Fibroblast of pulmonary artery (primary cell): ENCODE data around the gene BHLHE40.

Experiments used
- DNase-seq: peaks from one replicate; pipeline ENCODE4 v3.0.0-alpha.2; 2010; ENCODE audit warnings: low read depth
- H3K4me3 ChIP-seq: replicated peaks from 2 replicates; pipeline ENCODE4 v1.5.1; 2011; ENCODE audit warnings: low read depth, mild to moderate bottlenecking, control low read depth, low read length, moderate library complexity
- CTCF ChIP-seq: IDR thresholded peaks from 2 replicates; pipeline ENCODE4 v1.5.1; 2011; ENCODE audit warnings: mild to moderate bottlenecking, control low read depth, low read length, inconsistent platforms; ENCODE audit errors: missing control alignments

BHLHE40 gene

GRCh38 chr3:5002174-5002870 lies 23.1 kb downstream of the BHLHE40 start:
- TF ChIP-seq CTCF = no peak
- no peak overlapping the region for H3K4me3 ChIP-seq
- DNase-seq = no peak

DNA sequence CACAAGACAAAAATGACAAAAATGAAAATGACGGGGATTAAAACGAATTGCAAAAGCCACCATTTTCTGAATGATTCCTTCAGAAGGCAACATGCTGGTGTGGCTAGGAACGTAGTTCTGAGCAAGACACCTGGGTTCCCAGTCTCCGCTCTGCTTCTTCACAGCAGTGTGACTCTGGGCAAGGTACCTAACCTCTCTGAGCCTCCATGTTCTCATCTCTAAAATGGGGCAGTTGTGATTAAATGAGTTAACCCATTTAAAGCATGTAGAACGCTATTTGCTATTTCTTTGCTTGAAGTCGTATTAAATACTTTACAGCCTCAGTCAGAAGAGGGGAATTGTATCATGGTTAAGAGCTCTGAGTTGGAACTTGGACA lies 23.6 kb downstream of the BHLHE40 start:
- H3K4me3 ChIP-seq = no peak overlapping the region
- no peak for TF ChIP-seq CTCF
- DNase-seq = no peak

- H3K4me3 ChIP-seq = no peak overlapping the region
- no peak for DNase-seq
- no peak for TF ChIP-seq CTCF
These were observed 25.3 kb downstream of the BHLHE40 start for GRCh38 chr3:5004319-5005152.

GRCh38 chr3:5005367-5005766 lies 26.1 kb downstream of the BHLHE40 start:
- no peak for TF ChIP-seq CTCF
- no peak overlapping the region for H3K4me3 ChIP-seq
- no peak for DNase-seq

DNA sequence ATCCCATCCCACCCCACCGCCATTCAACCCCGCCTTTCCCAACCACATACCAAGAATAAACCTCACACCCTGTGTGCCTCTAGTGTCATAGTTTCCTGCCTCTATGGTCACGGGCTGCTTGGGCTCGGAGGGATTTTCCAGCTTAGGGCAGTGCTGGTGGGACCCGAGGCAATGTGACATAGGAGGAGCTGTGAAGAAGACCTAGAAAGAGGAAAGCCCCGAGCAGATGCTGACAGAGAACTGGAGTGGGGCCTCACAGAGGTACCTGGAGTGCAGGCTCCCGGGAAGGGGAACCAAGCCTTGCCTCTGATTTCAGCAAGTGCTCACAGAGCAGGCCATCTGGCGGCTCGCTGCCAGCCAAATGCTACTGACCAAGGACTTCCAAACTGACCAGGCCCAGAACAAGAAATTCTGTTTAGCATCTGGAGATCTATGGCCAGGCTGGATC lies 27.5 kb downstream of the BHLHE40 start:
- DNase-seq = no peak
- no peak for TF ChIP-seq CTCF

DNA sequence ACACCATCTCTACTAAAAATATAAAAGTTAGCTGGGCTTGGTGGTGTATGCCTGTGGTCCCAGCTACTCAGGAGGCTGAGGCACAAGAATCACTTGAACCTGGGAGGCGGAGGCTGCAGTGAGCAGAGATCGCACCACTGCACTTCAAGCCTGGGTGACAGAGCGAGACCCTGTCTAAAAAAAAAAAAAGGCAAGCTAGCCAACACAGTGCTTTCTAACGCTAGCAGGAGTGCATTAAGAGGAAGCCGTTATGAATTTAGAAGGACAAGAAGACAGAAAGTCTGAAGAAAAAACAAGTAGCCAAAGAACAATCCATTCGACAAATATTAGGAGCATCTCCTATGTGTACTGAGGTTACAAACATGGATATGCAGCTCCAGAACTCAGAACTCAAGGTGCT lies 28.6 kb downstream of the BHLHE40 start:
- DNase-seq = no peak
- TF ChIP-seq CTCF = no peak
- H3K4me3 ChIP-seq = no peak overlapping the region

More for the DNA sequence above, 27.5 kb downstream of the BHLHE40 start:
- H3K4me3 ChIP-seq = no peak overlapping the region
